Natural killer cell treated with Interleukin-12 subunit alpha and Interleukin-12 subunit beta and Interleukin-15 and Interleukin-18, amount 100 ng/mL, for 72 hours (primary cell): ENCODE data around the gene AKT1. TPM values are rescaled to one million over a fixed set of nuclear protein-coding genes. Genes with fewer than 3 reads are reported as not detected.

Source experiments
- ATAC-seq, 2 donors: fragments of 150-1000 bp; cut with Tn5 transposase in 1 of 2; sonication (Bioruptor Pico), chemical (Tn5 transposase) in 1 of 2; 2 replicates each; pipeline ENCODE4 v1.10.0; 2021
- DNase-seq: peaks from one replicate; pipeline ENCODE4 v3.0.0; 2022; ENCODE audit warnings: low spot score
- H3K27ac Mint-ChIP-seq, 2 donors: 1 replicate in 1 of 2; 2 replicates in 1 of 2; pipeline ENCODE4 v1.8.0; 2022; ENCODE audit warnings: mixed read lengths in 2 of 2, mild to moderate bottlenecking in 1 of 2, moderate library complexity in 1 of 2
- H3K27me3 Mint-ChIP-seq, 2 donors: 1 replicate in 1 of 2; 2 replicates in 1 of 2; pipeline ENCODE4 v1.8.0; 2022; ENCODE audit warnings: mixed read lengths in 2 of 2
- H3K36me3 Mint-ChIP-seq: one replicate; pipeline ENCODE4 v1.8.0; 2022; ENCODE audit warnings: mixed read lengths
- H3K4me1 Mint-ChIP-seq, 2 donors: 1 replicate in 1 of 2; 2 replicates in 1 of 2; pipeline ENCODE4 v1.8.0; 2022; ENCODE audit warnings: low read depth in 2 of 2, mixed read lengths in 2 of 2, mild to moderate bottlenecking in 1 of 2
- H3K4me3 Mint-ChIP-seq: one replicate; pipeline ENCODE4 v1.8.0; 2022; ENCODE audit warnings: mixed read lengths
- H3K9me3 Mint-ChIP-seq: 2 replicates; pipeline ENCODE4 v1.8.0; 2022; ENCODE audit warnings: mixed read lengths
- total RNA-seq, 2 donors: library from RNA; stranded (reverse); gene quantifications; one replicate each; pipeline ENCODE4 v1.2.3, GENCODE V29; 2022

AKT1 gene
- total RNA-seq, 2 donors from 2014 or later: 128 to 229 TPM

- no peak for ATAC-seq
- H3K27ac Mint-ChIP-seq: peak overlapping the region in 1 of 2 donors; percentile 42
- no peak for DNase-seq
Measured at GRCh38 chr14:104799244-104800014, 3.9 kb upstream of the AKT1 start.

GRCh38 chr14:104798300-104799243 lies 3.0 kb upstream of the AKT1 start:
- no peak for ATAC-seq
- peak overlapping the region; percentile 48 for H3K4me3 Mint-ChIP-seq

More at GRCh38 chr14:104799244-104800014, 3.9 kb upstream of the AKT1 start:
- Mint-ChIP-seq H3K4me3 (peak overlapping the region; percentile 48), H3K9me3 (no peaks in the 10 kb centered on the region), H3K4me1 (peaks cover 2 to 5% of the 10 kb centered on the region in 2 donors), H3K27me3 (no peaks in the 10 kb centered on the region), H3K36me3 (no peaks in the 10 kb centered on the region)

GRCh38 chr14:104797115-104798044 lies 1.8 kb upstream of the AKT1 start:
- Mint-ChIP-seq H3K36me3 (no peaks in the 10 kb centered on the region), H3K27ac (no peak overlapping the region), H3K9me3 (no peaks in the 10 kb centered on the region), H3K4me3 (peak overlapping the region; percentile 69), H3K4me1 (peaks cover 16 to 21% of the 10 kb centered on the region in 2 donors), H3K27me3 (no peaks in the 10 kb centered on the region)
- DNase-seq (no peak), ATAC-seq (no peak)

More at GRCh38 chr14:104798300-104799243, 3.0 kb upstream of the AKT1 start:
- Mint-ChIP-seq H3K27ac (peak overlapping the region in 1 of 2 donors; percentile 42), H3K4me1 (peaks cover 9 to 12% of the 10 kb centered on the region in 2 donors), H3K36me3 (no peaks in the 10 kb centered on the region), H3K9me3 (no peaks in the 10 kb centered on the region), H3K27me3 (no peaks in the 10 kb centered on the region)
- DNase-seq: no peak

- ATAC-seq: no peak
- Mint-ChIP-seq H3K9me3 (no peaks in the 10 kb centered on the region), H3K27me3 (no peaks in the 10 kb centered on the region), H3K4me3 (peak overlapping the region; percentile 69), H3K27ac (peak overlapping the region; percentile 47 to 56), H3K4me1 (peaks cover 17 to 21% of the 10 kb centered on the region in 2 donors), H3K36me3 (no peaks in the 10 kb centered on the region)
- no peak for DNase-seq
Measured at GRCh38 chr14:104796687-104797081, 1.1 kb upstream of the AKT1 start.

- Mint-ChIP-seq H3K4me3 (peak overlapping the region; percentile 69), H3K4me1 (peaks cover 21 to 22% of the 10 kb centered on the region in 2 donors), H3K36me3 (no peaks in the 10 kb centered on the region), H3K27me3 (no peaks in the 10 kb centered on the region), H3K27ac (peak overlapping the region; percentile 47 to 56), H3K9me3 (no peaks in the 10 kb centered on the region)
- ATAC-seq (peak; percentile 75 to 85), DNase-seq (peak; percentile 76)
Measured at GRCh38 chr14:104795781-104796686, 486 bp upstream of the AKT1 start.

GRCh38 chr14:104794631-104794992 lies 936 bp downstream of the AKT1 start:
- peak overlapping the region; percentile 73 to 87 for H3K27ac Mint-ChIP-seq
- H3K4me1 Mint-ChIP-seq: peaks cover 21 to 22% of the 10 kb centered on the region in 2 donors
- DNase-seq: no peak
- H3K36me3 Mint-ChIP-seq: no peaks in the 10 kb centered on the region
- H3K9me3 Mint-ChIP-seq: no peaks in the 10 kb centered on the region
- H3K4me3 Mint-ChIP-seq: peak overlapping the region; percentile 89
- H3K27me3 Mint-ChIP-seq: no peaks in the 10 kb centered on the region
- ATAC-seq: peak; percentile 0 to 28

- no peaks in the 10 kb centered on the region for H3K36me3 Mint-ChIP-seq
- H3K4me1 Mint-ChIP-seq: peaks cover 21 to 22% of the 10 kb centered on the region in 2 donors
Measured at GRCh38 chr14:104794099-104794498, 1.4 kb downstream of the AKT1 start.

GRCh38 chr14:104793703-104793959 lies 1.9 kb downstream of the AKT1 start:
- Mint-ChIP-seq H3K36me3 (no peaks in the 10 kb centered on the region), H3K9me3 (no peaks in the 10 kb centered on the region), H3K4me1 (peaks cover 21 to 22% of the 10 kb centered on the region in 2 donors), H3K27me3 (no peaks in the 10 kb centered on the region), H3K27ac (peak overlapping the region in 1 of 2 donors; percentile 73), H3K4me3 (peak overlapping the region; percentile 89)
- DNase-seq: no peak
- ATAC-seq: no peak

More at GRCh38 chr14:104794099-104794498, 1.4 kb downstream of the AKT1 start:
- H3K9me3 Mint-ChIP-seq: no peaks in the 10 kb centered on the region
- peak in 1 of 2 donors; percentile 38 for ATAC-seq
- H3K27me3 Mint-ChIP-seq: no peaks in the 10 kb centered on the region
- H3K4me3 Mint-ChIP-seq: peak overlapping the region; percentile 89
- no peak for DNase-seq
- H3K27ac Mint-ChIP-seq: peak overlapping the region; percentile 73 to 87

- H3K27me3 Mint-ChIP-seq: no peaks in the 10 kb centered on the region
- peaks cover 21 to 22% of the 10 kb centered on the region in 2 donors for H3K4me1 Mint-ChIP-seq
- peak overlapping the region in 1 of 2 donors; percentile 15 for H3K27ac Mint-ChIP-seq
- no peaks in the 10 kb centered on the region for H3K36me3 Mint-ChIP-seq
- H3K4me3 Mint-ChIP-seq: peak overlapping the region; percentile 89
- DNase-seq (no peak), ATAC-seq (no peak)
- no peaks in the 10 kb centered on the region for H3K9me3 Mint-ChIP-seq
Measured at GRCh38 chr14:104792945-104793702, 2.4 kb downstream of the AKT1 start.

- peak overlapping the region; percentile 89 for H3K4me3 Mint-ChIP-seq
- ATAC-seq (no peak), DNase-seq (no peak)
- peak overlapping the region in 1 of 2 donors; percentile 15 for H3K27ac Mint-ChIP-seq
- no peaks in the 10 kb centered on the region for H3K36me3 Mint-ChIP-seq
- no peaks in the 10 kb centered on the region for H3K27me3 Mint-ChIP-seq
- no peaks in the 10 kb centered on the region for H3K9me3 Mint-ChIP-seq
- H3K4me1 Mint-ChIP-seq: peaks cover 21 to 22% of the 10 kb centered on the region in 2 donors
Measured at GRCh38 chr14:104792101-104792884, 3.3 kb downstream of the AKT1 start.

GRCh38 chr14:104791425-104791824 lies 4.1 kb downstream of the AKT1 start:
- Mint-ChIP-seq H3K27me3 (no peaks in the 10 kb centered on the region), H3K27ac (no peak overlapping the region), H3K4me1 (peaks cover 21 to 28% of the 10 kb centered on the region in 2 donors), H3K9me3 (no peaks in the 10 kb centered on the region), H3K4me3 (peak overlapping the region; percentile 15), H3K36me3 (no peaks in the 10 kb centered on the region)
- no peak for ATAC-seq
- no peak for DNase-seq
